ENCODE measurements around the gene COG7. TPM values are rescaled to one million over a fixed set of nuclear protein-coding genes. Genes with fewer than 3 reads are reported as not detected.
"Not testable (repeated sequence)": the region's sequence is repeated elsewhere in the genome, so short reads cannot be mapped to it uniquely, and the experiment has no call there.

COG7 gene
- total RNA-seq, 3 donors from 2014 or later: 18.5 to 21.8 (median 20.0) TPM

- Mint-ChIP-seq H3K27me3 (ENCODE audit: low read depth) (no peaks in the 10 kb centered on the region), H3K4me3 (no peak overlapping the region), H3K36me3 (ENCODE audit: insufficient read depth) (peaks cover 38% of the 10 kb centered on the region), H3K4me1 (ENCODE audit: low read depth) (no peaks in the 10 kb centered on the region), H3K9me3 (no peaks in the 10 kb centered on the region)
- ATAC-seq: no peak
- no peak for DNase-seq
Observed at GRCh38 chr16:23394141-23394831, 58.7 kb downstream of the COG7 start.

GRCh38 chr16:23392223-23392600 lies 60.8 kb downstream of the COG7 start:
- Mint-ChIP-seq H3K27me3 (ENCODE audit: low read depth) (no peaks in the 10 kb centered on the region), H3K9me3 (no peaks in the 10 kb centered on the region), H3K4me1 (ENCODE audit: low read depth) (no peaks in the 10 kb centered on the region), H3K4me3 (no peak overlapping the region), H3K36me3 (ENCODE audit: insufficient read depth) (peaks cover 34% of the 10 kb centered on the region)
- no peak for DNase-seq
- no peak for ATAC-seq

GRCh38 chr16:23391381-23392222 lies 61.4 kb downstream of the COG7 start:
- Mint-ChIP-seq H3K36me3 (ENCODE audit: insufficient read depth) (peaks cover 31% of the 10 kb centered on the region), H3K4me1 (ENCODE audit: low read depth) (no peaks in the 10 kb centered on the region), H3K4me3 (no peak overlapping the region), H3K27me3 (ENCODE audit: low read depth) (no peaks in the 10 kb centered on the region), H3K9me3 (no peaks in the 10 kb centered on the region)
- ATAC-seq (no peak), DNase-seq (no peak)

- H3K27me3 Mint-ChIP-seq (ENCODE audit: low read depth); H3K4me1 Mint-ChIP-seq (ENCODE audit: low read depth); H3K9me3 Mint-ChIP-seq; DNase-seq; ATAC-seq; H3K4me3 Mint-ChIP-seq: not testable (repeated sequence)
- peaks cover 29% of the 10 kb centered on the region for H3K36me3 Mint-ChIP-seq (ENCODE audit: insufficient read depth)
Observed at GRCh38 chr16:23389936-23390335, 63.1 kb downstream of the COG7 start.

- H3K27me3 Mint-ChIP-seq (ENCODE audit: low read depth): no peaks in the 10 kb centered on the region
- ATAC-seq (no peak), DNase-seq (no peak)
- no peak overlapping the region for H3K4me3 Mint-ChIP-seq
- no peaks in the 10 kb centered on the region for H3K9me3 Mint-ChIP-seq
- H3K36me3 Mint-ChIP-seq (ENCODE audit: insufficient read depth): peaks cover 25% of the 10 kb centered on the region
- no peaks in the 10 kb centered on the region for H3K4me1 Mint-ChIP-seq (ENCODE audit: low read depth)
Observed at GRCh38 chr16:23389201-23389600, 63.8 kb downstream of the COG7 start.

GRCh38 chr16:23388786-23389185 lies 64.2 kb downstream of the COG7 start:
- ATAC-seq (no peak), DNase-seq (no peak)
- Mint-ChIP-seq H3K36me3 (ENCODE audit: insufficient read depth) (peaks cover 25% of the 10 kb centered on the region), H3K4me1 (ENCODE audit: low read depth) (no peaks in the 10 kb centered on the region), H3K4me3 (no peak overlapping the region), H3K9me3 (no peaks in the 10 kb centered on the region), H3K27me3 (ENCODE audit: low read depth) (no peaks in the 10 kb centered on the region)

GRCh38 chr16:23387666-23388065 lies 65.3 kb downstream of the COG7 start:
- no peak overlapping the region for H3K4me3 Mint-ChIP-seq
- H3K27me3 Mint-ChIP-seq (ENCODE audit: low read depth): no peaks in the 10 kb centered on the region
- DNase-seq: no peak
- peaks cover 20% of the 10 kb centered on the region for H3K36me3 Mint-ChIP-seq (ENCODE audit: insufficient read depth)
- no peaks in the 10 kb centered on the region for H3K9me3 Mint-ChIP-seq
- H3K4me1 Mint-ChIP-seq (ENCODE audit: low read depth): no peaks in the 10 kb centered on the region
- ATAC-seq: no peak

- ATAC-seq: no peak
- no peak for DNase-seq
- peaks cover 15% of the 10 kb centered on the region for H3K36me3 Mint-ChIP-seq (ENCODE audit: insufficient read depth)
- no peaks in the 10 kb centered on the region for H3K27me3 Mint-ChIP-seq (ENCODE audit: low read depth)
- H3K4me3 Mint-ChIP-seq: no peak overlapping the region
- no peaks in the 10 kb centered on the region for H3K4me1 Mint-ChIP-seq (ENCODE audit: low read depth)
- no peaks in the 10 kb centered on the region for H3K9me3 Mint-ChIP-seq
Observed at GRCh38 chr16:23385441-23385840, 67.5 kb downstream of the COG7 start.

GRCh38 chr16:23384878-23385277 lies 68.1 kb downstream of the COG7 start:
- no peaks in the 10 kb centered on the region for H3K27me3 Mint-ChIP-seq (ENCODE audit: low read depth)

GRCh38 chr16:23383881-23384280 lies 69.1 kb downstream of the COG7 start:
- Mint-ChIP-seq H3K27me3 (ENCODE audit: low read depth) (peaks cover 3% of the 10 kb centered on the region), H3K4me3 (no peak overlapping the region), H3K4me1 (ENCODE audit: low read depth) (no peaks in the 10 kb centered on the region), H3K9me3 (no peaks in the 10 kb centered on the region), H3K36me3 (ENCODE audit: insufficient read depth) (peaks cover 6% of the 10 kb centered on the region)
- no peak for ATAC-seq
- no peak for DNase-seq

More at GRCh38 chr16:23384878-23385277, 68.1 kb downstream of the COG7 start:
- H3K4me1 Mint-ChIP-seq (ENCODE audit: low read depth): no peaks in the 10 kb centered on the region
- H3K36me3 Mint-ChIP-seq (ENCODE audit: insufficient read depth): peaks cover 13% of the 10 kb centered on the region
- ATAC-seq (no peak), DNase-seq (no peak)
- no peaks in the 10 kb centered on the region for H3K9me3 Mint-ChIP-seq
- H3K4me3 Mint-ChIP-seq: no peak overlapping the region

GRCh38 chr16:23382279-23382678 lies 70.7 kb downstream of the COG7 start:
- Mint-ChIP-seq H3K9me3 (no peaks in the 10 kb centered on the region), H3K36me3 (ENCODE audit: insufficient read depth) (no peaks in the 10 kb centered on the region), H3K4me3 (no peak overlapping the region), H3K27me3 (ENCODE audit: low read depth) (peaks cover 6% of the 10 kb centered on the region), H3K4me1 (ENCODE audit: low read depth) (no peaks in the 10 kb centered on the region)
- DNase-seq (no peak), ATAC-seq (no peak)

GRCh38 chr16:23381702-23382101 lies 71.3 kb downstream of the COG7 start:
- H3K4me3 Mint-ChIP-seq; H3K27me3 Mint-ChIP-seq (ENCODE audit: low read depth); ATAC-seq; H3K4me1 Mint-ChIP-seq (ENCODE audit: low read depth); DNase-seq; H3K9me3 Mint-ChIP-seq; H3K36me3 Mint-ChIP-seq (ENCODE audit: insufficient read depth): not testable (repeated sequence)

- H3K36me3 Mint-ChIP-seq (ENCODE audit: insufficient read depth): no peaks in the 10 kb centered on the region
- no peak for ATAC-seq
- peaks cover 8% of the 10 kb centered on the region for H3K27me3 Mint-ChIP-seq (ENCODE audit: low read depth)
- H3K4me1 Mint-ChIP-seq (ENCODE audit: low read depth): no peaks in the 10 kb centered on the region
- no peaks in the 10 kb centered on the region for H3K9me3 Mint-ChIP-seq
- no peak for DNase-seq
- H3K4me3 Mint-ChIP-seq: no peak overlapping the region
Observed at GRCh38 chr16:23380501-23380951, 72.5 kb downstream of the COG7 start.

GRCh38 chr16:23379707-23380106 lies 73.3 kb downstream of the COG7 start:
- ATAC-seq: no peak
- Mint-ChIP-seq H3K36me3 (ENCODE audit: insufficient read depth) (no peaks in the 10 kb centered on the region), H3K4me1 (ENCODE audit: low read depth) (no peaks in the 10 kb centered on the region), H3K9me3 (no peaks in the 10 kb centered on the region), H3K27me3 (ENCODE audit: low read depth) (peaks cover 9% of the 10 kb centered on the region), H3K4me3 (no peak overlapping the region)
- no peak for DNase-seq

GRCh38 chr16:23378921-23379320 lies 74.1 kb downstream of the COG7 start:
- no peak overlapping the region for H3K4me3 Mint-ChIP-seq
- ATAC-seq (no peak), DNase-seq (no peak)
- no peaks in the 10 kb centered on the region for H3K9me3 Mint-ChIP-seq
- no peaks in the 10 kb centered on the region for H3K36me3 Mint-ChIP-seq (ENCODE audit: insufficient read depth)
- H3K27me3 Mint-ChIP-seq (ENCODE audit: low read depth): peaks cover 9% of the 10 kb centered on the region
- H3K4me1 Mint-ChIP-seq (ENCODE audit: low read depth): no peaks in the 10 kb centered on the region

Data from activated T-cell treated with anti-CD3 and anti-CD28 coated beads, Interleukin-2, amount 50 U/mL, for 4 hours (primary cell).